Muscle of back (tissue), 13 donors: ENCODE data around the gene LBP. TPM values are rescaled to one million over a fixed set of nuclear protein-coding genes. Genes with fewer than 3 reads are reported as not detected.
"Not testable (repeated sequence)": the region's sequence is repeated elsewhere in the genome, so short reads cannot be mapped to it uniquely, and the experiment has no call there.

Experiments
- DNase-seq, 3 donors: peaks; one replicate each; pipeline versions ENCODE4 v3.0.0 to v3.0.0-alpha.2; 2013
- long read RNA-seq, 9 donors: transcript quantifications; one replicate each; lab custom pipeline, GENCODE V29; 2026
- polyA plus RNA-seq, 10 donors: library from polyadenylated mRNA; unstranded; fragments of 120-200 nt; gene quantifications; one replicate each; pipeline ENCODE4 v1.2.1, GENCODE V29; 2013; ENCODE audit not compliant: insufficient read length in 10 of 10

LBP gene
- not detected for polyA plus RNA-seq
- long read RNA-seq, donor 1 = 0 reads
- long read RNA-seq, donor 2 = 0 reads
- long read RNA-seq, donor 3 = 0 reads
- long read RNA-seq, donor 4 = 0 reads
- long read RNA-seq, donor 5 = 0 reads
- long read RNA-seq, donor 6 = 0 reads
- long read RNA-seq, donor 7 = 0 reads
- long read RNA-seq, donor 8 = 0 reads
- long read RNA-seq, donor 9 = 0 reads

DNA sequence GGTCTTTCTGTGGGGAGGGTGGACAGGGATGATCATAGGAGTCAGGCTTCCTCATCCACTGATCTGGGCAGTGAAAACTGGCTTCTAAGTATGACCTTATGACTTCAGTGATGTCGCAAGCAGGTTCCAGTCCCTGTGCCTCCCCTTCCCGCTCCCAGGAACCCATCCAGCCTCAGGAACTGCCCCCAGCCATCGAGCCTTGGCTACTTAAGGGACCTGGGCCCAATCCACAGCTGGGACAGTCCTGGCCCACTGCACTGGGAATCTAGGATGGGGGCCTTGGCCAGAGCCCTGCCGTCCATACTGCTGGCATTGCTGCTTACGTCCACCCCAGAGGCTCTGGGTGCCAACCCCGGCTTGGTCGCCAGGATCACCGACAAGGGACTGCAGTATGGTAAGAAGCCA is at the start of gene LBP:
LBP (plus strand) TSS at position 236 of the 405 bp plus-strand sequence; CDS start at position 271, 35 bp downstream.
- no peak for DNase-seq

DNA sequence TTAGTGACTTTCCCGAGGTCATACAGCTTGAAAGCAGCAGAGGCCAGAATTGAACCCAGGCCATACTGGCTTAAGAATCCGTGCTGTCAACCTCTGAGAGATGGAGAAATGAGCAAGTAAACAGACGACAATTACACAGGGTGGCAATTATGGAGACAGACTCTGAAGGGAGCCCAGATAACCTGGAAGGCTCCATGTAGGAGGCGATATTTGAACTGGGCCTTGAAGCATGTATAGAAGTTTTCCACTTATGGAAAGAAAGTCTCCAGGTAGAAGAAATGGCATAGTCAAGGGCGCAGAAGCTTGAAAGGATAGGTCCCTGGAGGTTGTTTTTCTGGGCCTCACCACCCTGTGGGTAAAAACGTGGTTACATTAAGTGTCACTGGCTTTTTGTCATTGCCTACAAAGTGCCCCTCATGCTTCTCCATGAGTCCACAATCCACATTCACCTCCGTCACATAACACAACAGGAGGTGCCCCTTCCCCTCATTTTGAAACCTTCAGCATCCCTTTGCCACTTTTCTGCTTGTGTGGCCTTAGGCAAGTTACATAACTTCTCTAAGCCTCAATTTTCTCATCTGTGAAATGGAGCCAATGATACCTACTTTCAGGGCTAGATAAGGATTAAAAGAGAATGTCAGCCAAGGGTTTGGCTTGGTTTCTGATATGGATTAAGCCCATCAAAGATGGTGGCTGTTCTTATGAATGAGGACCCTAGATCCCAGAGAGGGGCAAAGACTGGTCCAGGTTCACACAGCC is 48.2 kb upstream of the LBP start:
- DNase-seq = no peak

DNA sequence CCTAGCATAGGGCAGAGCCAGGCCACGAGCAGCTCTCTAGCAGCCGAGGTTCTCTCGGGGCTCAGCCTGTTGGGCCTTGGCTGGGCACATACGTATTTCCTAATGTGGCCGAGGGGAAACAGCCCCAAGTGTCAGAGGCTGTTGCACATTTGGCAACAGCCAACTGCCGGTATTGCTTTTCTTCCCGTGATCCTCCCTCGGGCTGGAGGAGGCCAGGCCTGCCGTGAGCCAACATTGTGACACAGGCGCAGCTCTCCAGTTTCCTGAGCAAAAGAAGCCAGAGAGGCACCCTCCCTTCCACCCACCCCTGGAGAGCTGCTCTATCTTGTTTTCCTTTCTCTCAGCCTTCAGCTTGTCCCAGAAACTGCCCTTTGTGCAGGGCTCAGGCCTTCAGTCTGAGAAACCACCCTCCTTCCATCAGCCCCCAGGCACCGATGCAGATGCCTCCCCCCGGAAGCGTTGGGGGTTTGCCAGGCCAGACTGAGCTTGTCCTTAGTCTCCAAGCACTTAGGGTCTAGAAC is 47.5 kb upstream of the LBP start:
- DNase-seq = peak in 2 of 3 donors; percentile 68 to 90

- no peak for DNase-seq
Measured at GRCh38 chr20:38299963-38300362, 46.3 kb upstream of the LBP start.

DNA sequence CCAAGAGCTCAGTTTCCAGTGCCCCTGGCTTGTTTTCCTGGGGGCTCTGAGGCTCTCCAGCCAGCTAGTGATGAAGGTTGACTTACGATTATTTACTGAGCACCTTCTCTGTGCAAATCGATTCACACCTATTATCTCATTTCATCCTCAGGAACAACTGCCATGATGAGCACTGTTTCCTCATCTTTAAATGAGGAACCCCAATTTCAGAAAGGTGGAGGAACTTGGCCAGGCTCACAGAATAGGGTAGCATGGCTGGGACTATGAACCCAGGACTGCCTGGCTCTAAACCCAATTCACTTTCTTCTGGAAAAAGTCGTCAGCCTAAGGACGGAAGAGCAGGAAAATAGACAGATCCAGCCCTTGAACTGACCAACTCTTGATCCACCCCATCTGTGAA is 45.8 kb upstream of the LBP start:
- no peak for DNase-seq

- no peak for DNase-seq
Measured at GRCh38 chr20:38301309-38301708, 45.0 kb upstream of the LBP start.

GRCh38 chr20:38302786-38303185 is 43.5 kb upstream of the LBP start:
- peak in 2 of 3 donors; percentile 21 to 75 for DNase-seq

DNA sequence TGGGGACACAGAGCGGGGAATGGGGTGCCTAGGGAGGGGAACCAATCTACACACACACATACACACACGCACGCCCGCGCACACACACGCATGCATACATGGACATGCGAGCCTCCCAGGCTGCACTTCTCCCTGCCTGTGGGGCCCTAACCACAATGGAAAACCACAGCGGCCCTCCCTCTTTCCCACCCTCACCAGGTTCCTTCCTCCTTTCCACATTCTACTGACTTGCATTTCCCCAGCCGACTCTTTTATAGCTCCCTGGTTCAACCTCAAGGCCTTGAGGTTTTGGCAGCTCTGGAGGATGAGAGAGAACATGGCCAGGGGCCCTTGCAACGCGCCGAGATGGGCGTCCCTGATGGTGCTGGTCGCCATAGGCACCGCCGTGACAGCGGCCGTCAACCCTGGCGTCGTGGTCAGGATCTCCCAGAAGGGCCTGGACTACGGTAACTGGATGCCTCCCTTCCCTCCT is 42.3 kb upstream of the LBP start, which contains the start of gene BPI:
BPI (plus strand) TSS at position 249 of the 472 bp plus-strand sequence; CDS start at position 317, 68 bp downstream.
- DNase-seq = peak in 2 of 3 donors; percentile 23 to 53

GRCh38 chr20:38304845-38305447 is 41.3 kb upstream of the LBP start:
- no peak for DNase-seq

GRCh38 chr20:38305541-38305940 is 40.7 kb upstream of the LBP start:
- no peak for DNase-seq

- no peak for DNase-seq
Measured at GRCh38 chr20:38306379-38306778, 39.9 kb upstream of the LBP start.

- DNase-seq = no peak
Measured at GRCh38 chr20:38307371-38308046, 38.8 kb upstream of the LBP start.

- no peak for DNase-seq
Measured at GRCh38 chr20:38308047-38308438, 38.2 kb upstream of the LBP start.

DNA sequence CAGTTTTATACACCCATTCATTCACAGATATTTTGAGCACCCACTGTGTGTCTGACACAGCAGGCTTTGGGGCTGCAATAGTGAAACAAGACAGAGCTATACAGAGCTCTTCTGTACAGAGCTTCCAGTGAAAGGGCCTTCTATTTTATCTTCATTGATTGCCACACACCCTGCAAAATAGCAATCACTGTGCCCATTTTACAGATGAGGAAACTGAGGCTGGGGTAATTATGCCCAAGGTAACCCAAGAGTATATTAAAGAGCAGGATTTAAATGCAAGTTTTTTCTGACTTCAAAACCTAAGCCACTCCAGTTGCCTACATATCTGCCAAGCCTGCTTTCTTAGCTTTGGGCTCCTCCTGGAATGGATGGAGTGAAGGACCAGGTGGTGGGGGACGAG is 37.8 kb upstream of the LBP start:
- no peak for DNase-seq

DNA sequence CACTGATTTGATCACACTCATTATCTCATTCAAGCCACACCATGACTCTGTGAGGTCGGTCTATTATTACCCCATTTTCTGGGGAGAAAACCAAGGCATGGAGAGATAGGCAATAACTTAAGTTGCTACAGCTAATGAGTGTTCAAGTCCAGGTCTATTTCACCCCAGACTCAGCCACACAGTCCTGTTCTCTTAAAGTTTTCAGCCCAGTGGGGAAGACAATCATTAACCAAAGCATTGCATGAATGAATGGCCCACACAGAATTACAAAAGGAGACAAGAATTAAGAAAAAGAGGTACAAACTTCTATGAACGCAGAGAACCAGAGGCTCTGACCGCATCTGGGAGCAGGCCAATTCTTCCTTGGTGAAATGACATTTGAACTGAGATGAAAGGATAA is 35.2 kb upstream of the LBP start:
- no peak for DNase-seq

- DNase-seq = no peak
Measured at GRCh38 chr20:38311491-38311890, 34.8 kb upstream of the LBP start.

GRCh38 chr20:38313676-38314075 is 32.6 kb upstream of the LBP start:
- no peak for DNase-seq

- DNase-seq = not testable (repeated sequence)
Measured at GRCh38 chr20:38314350-38314749, 31.9 kb upstream of the LBP start.

DNA sequence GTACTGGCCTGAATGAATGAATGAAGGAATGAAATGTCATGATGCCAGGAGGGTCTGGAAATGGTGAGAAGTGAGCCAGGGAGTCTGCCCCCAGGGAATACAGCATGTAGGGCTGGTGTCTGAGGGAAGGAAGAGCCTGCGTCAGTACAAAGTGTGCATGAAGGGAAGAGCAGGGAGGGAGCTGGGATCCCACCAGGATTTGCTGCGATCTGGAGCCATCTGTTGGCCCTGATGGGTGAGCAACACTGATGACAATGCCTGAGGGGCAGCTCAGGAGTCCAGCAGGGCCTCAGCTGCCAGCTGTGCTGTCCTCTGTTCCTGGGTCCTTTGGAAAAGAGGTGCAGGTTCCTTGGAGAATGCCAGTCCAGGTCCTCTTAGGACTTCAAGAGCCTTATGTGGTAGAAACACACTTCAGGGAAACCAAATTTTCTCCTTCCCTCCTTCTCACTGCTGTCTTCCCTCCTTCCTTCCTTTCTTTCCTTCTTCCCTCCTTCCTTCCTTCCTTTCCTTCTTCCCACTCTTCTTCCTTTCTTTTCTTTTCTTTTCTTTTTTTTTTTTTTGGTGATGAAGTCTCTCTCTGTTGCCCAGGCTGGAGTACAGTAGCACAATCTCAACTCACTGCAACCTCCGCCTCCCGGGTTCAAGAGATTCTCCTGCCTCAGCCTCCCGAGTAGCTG is 30.9 kb upstream of the LBP start:
- DNase-seq = peak in 1 of 3 donors; percentile 30

DNA sequence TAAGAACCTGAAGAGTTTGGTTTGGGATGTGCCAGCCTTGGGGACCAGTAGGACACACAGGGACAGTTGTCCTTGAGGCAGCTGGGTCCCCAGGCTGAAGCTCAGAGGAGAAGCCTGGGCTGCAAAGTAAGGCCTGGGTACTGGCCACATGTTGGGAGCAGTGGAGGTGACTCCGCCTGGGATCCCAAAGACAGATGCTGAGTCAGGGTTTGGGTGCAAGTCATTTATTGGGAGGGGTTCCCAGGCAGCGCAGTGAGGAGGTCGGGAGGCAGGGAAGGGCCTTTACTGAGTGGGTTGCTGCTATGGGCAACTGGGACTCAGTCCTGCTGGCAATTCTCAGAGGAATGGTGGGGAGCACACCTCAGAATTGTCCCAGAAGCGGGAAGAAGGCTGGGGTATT is 29.9 kb upstream of the LBP start:
- DNase-seq = no peak

- no peak for DNase-seq
Measured at GRCh38 chr20:38317422-38317821, 28.9 kb upstream of the LBP start.
